Measurements from ENCODE around the gene ARHGEF33.

Gene ARHGEF33

GRCh38 chr2:38887347-38887746 is 2.3 kb upstream of the ARHGEF33 start:
- peaks cover 4% of the 10 kb centered on the region for H3K36me3 Mint-ChIP-seq (ENCODE audit: low read depth)
- no peaks in the 10 kb centered on the region for H3K27me3 Mint-ChIP-seq (ENCODE audit: low read depth, poor library complexity)
- H3K27ac Mint-ChIP-seq, result no peak overlapping the region
- no peaks in the 10 kb centered on the region for H3K9me3 Mint-ChIP-seq
- no peak overlapping the region for H3K4me3 Mint-ChIP-seq
- H3K4me1 Mint-ChIP-seq, result no peaks in the 10 kb centered on the region
- TF ChIP-seq CTCF (IDR thresholded peaks at IDR 0.05), result no peak
- DNase-seq, result no peak

DNA sequence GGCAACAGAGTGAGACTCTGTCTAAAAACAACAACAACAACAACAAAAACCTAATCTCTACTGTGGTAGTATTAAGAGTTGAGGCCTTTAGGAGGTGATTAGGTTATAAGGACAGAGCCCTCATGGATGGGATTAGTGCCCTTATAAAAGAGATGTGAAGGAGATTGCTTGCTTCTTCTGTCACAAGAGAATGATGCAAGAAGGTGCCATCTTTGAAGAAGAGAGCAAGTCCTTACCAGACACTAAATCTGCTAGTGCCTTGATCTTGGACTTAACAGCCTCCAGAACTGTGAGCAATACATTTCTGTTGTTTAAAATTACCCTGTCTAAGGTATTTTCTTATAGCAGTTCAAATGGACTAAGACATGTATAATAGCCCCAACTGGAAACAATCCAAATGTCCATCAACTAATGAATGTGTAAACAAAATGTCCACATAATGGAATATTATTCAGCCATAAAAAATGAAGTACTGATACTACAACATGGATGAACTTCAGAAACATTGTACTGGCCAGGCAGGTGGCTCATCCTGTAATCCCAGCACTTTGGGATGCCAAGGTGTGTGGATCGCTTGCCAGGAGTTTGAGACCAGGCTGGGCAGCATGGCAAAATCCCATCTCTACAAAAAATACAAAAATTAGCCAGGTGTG is 1.6 kb upstream of the ARHGEF33 start:
- Mint-ChIP-seq H3K4me3 (no peak overlapping the region), H3K27me3 (ENCODE audit: low read depth, poor library complexity) (no peaks in the 10 kb centered on the region), H3K9me3 (no peaks in the 10 kb centered on the region), H3K27ac (no peak overlapping the region), H3K4me1 (no peaks in the 10 kb centered on the region), H3K36me3 (ENCODE audit: low read depth) (peaks cover 1% of the 10 kb centered on the region)
- no peak for TF ChIP-seq CTCF (IDR thresholded peaks at IDR 0.05)
- DNase-seq, result no peak

DNA sequence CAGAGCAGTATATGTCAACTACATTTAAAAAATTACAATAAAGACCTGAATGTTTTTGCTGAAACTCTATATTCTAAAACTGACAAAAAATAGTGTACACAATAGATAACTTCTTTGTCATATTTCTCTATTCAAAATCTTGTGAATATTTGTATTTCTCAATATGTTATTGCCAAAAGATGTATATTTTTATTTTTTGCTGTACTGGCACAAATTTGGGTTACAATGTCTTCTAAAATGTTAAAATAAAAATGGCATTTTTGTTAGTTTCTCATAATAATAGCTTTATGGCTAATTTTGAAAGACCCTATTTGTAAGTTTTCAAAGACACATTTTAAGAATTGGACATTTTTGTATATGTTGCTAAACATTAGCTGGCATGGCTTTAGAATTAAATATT is 630 bp upstream of the ARHGEF33 start:
- Mint-ChIP-seq H3K27ac (no peak overlapping the region), H3K4me1 (no peaks in the 10 kb centered on the region), H3K9me3 (no peaks in the 10 kb centered on the region), H3K4me3 (no peak overlapping the region), H3K27me3 (ENCODE audit: low read depth, poor library complexity) (no peaks in the 10 kb centered on the region), H3K36me3 (ENCODE audit: low read depth) (no peaks in the 10 kb centered on the region)
- no peak for TF ChIP-seq CTCF (IDR thresholded peaks at IDR 0.05)
- DNase-seq, result no peak

DNA sequence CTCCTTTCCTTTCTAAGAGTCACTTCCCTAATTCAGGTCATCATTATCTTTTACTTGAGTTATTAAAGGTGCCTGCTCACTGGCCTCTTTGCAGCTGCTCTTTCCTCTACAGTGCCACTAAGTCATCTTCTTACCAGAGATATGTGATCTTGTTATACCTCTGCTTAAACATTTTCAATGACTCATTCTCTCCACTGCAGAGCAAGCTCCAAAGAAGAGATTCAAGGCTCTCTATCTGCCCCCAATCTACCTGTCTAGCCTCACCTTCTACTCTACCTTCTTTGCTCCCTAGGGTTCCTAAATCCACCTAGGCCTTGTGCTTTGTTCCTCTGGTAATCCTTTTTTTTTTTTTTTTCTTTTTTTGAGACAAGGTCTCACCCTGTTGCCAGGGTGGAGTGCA is 3.1 kb downstream of the ARHGEF33 start:
- Mint-ChIP-seq H3K36me3 (ENCODE audit: low read depth) (no peaks in the 10 kb centered on the region), H3K4me3 (no peak overlapping the region), H3K4me1 (no peaks in the 10 kb centered on the region), H3K9me3 (no peaks in the 10 kb centered on the region), H3K27ac (no peak overlapping the region), H3K27me3 (ENCODE audit: low read depth, poor library complexity) (no peaks in the 10 kb centered on the region)
- no peak for DNase-seq
- TF ChIP-seq CTCF (IDR thresholded peaks at IDR 0.05), result no peak

DNA sequence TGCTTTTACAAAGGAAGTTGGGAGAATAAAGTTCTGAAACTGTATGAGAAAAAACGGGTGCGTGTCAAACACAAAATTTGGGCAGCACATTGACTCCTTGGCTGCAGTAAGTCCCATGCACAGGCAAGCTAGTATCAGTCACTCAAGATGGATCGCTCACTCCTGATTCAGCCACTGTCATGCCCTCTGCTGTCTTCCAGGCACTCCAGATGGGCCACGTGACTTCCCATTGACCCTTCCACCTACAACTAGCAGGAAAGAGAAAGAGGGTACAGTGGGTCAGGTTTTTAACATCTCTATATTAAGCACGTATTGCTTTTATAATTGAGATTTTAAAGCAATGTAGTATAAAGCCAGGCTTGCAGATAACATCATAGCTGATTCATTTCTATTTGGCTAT is 8.6 kb downstream of the ARHGEF33 start:
- Mint-ChIP-seq H3K4me3 (no peak overlapping the region), H3K27me3 (ENCODE audit: low read depth, poor library complexity) (peaks cover 3% of the 10 kb centered on the region), H3K9me3 (no peaks in the 10 kb centered on the region), H3K4me1 (no peaks in the 10 kb centered on the region), H3K36me3 (ENCODE audit: low read depth) (no peaks in the 10 kb centered on the region), H3K27ac (no peak overlapping the region)
- no peak for TF ChIP-seq CTCF (IDR thresholded peaks at IDR 0.05)
- DNase-seq, result no peak

DNA sequence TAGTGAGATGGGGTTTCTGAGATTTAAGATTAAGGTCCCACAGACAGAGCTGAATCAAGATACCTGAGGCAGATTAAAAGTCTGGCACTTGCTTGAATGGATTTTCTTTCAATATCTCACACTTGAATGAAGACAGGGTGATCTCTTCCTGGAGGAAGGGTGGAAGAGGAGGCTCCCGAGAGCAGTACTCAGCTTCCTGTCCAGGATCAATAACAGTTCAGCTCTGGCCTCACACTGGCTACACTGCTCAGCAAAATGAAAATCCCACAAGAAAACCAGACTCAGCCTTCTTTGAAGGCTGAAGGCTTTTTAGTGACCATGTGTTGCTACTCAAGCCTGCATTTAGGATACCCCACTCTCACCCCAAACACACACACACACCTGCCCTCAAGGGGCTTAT is 11.1 kb downstream of the ARHGEF33 start:
- Mint-ChIP-seq H3K9me3 (no peaks in the 10 kb centered on the region), H3K27me3 (ENCODE audit: low read depth, poor library complexity) (peaks cover 6% of the 10 kb centered on the region), H3K4me1 (no peaks in the 10 kb centered on the region), H3K4me3 (no peak overlapping the region), H3K36me3 (ENCODE audit: low read depth) (no peaks in the 10 kb centered on the region), H3K27ac (no peak overlapping the region)
- TF ChIP-seq CTCF (IDR thresholded peaks at IDR 0.05), result no peak
- DNase-seq, result no peak

All from nephron progenitor cell (in vitro differentiated cells).